Adipocyte (in vitro differentiated cells): ENCODE results near the gene ADPRH.
"Not testable (repeated sequence)": the region's sequence is repeated elsewhere in the genome, so short reads cannot be mapped to it uniquely, and the experiment has no call there.

Experiments used
- DNase-seq: peaks from one replicate; pipeline ENCODE4 v3.0.0-alpha.2; 2015; ENCODE audit warnings: low read depth
- H3K27me3 ChIP-seq: replicated peaks from 2 replicates; pipeline ENCODE4 v1.7.0; 2013; ENCODE audit warnings: mild to moderate bottlenecking, low read length, moderate library complexity; ENCODE audit not compliant: control insufficient read depth, insufficient read depth
- H3K36me3 ChIP-seq: 2 replicates; pipeline ENCODE4 v1.7.0; 2013; ENCODE audit warnings: low read length, mild to moderate bottlenecking, moderate library complexity; ENCODE audit not compliant: control insufficient read depth, insufficient read depth, severe bottlenecking
- H3K4me1 ChIP-seq: 2 replicates; pipeline ENCODE4 v1.7.0; 2013; ENCODE audit warnings: mild to moderate bottlenecking, low read length, moderate library complexity; ENCODE audit not compliant: control insufficient read depth, insufficient read depth
- H3K4me3 ChIP-seq: 2 replicates; pipeline ENCODE4 v1.7.0; 2013; ENCODE audit warnings: mild to moderate bottlenecking, low read length, moderate library complexity
- H3K9ac ChIP-seq: 2 replicates; pipeline ENCODE4 v1.7.0; 2013; ENCODE audit warnings: mild to moderate bottlenecking, low read length, moderate library complexity
- H3K9me3 ChIP-seq: 2 replicates; pipeline ENCODE4 v1.7.0; 2013; ENCODE audit warnings: mild to moderate bottlenecking, low read length, moderate library complexity; ENCODE audit not compliant: control insufficient read depth

Gene ADPRH

DNA sequence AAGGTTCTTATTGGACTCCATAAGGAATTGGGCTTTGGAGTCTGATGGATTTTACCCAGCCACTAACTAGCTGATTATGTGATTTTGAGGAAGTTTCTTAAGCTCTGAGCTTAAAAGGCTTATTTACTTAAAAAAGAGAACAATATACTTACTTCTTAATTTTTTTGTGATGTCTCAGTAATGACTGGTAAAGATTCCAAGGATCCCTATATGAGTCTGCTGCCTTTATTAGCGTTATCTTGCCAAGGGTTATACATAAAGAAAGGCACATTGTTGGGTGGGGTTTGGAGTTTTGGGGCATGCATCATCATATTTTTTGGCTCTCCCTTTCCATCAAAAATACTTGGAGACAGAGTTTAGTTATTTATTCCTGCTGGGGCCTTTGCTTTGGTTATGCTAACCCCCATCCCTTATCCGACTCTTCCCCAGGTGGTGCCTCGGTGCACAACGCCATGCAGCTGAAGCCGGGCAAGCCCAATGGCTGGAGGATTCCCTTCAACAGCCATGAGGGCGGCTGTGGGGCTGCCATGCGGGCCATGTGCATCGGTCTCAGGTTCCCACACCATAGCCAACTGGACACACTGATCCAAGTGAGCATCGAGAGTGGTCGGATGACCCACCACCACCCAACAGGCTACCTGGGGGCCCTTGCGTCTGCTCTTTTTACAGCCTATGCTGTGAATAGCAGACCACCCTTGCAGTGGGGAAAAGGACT, 6.7 kb downstream of the ADPRH start:
- Histone ChIP-seq H3K27me3 (no peaks in the 10 kb centered on the region), H3K9ac (no peak overlapping the region), H3K36me3 (no peaks in the 10 kb centered on the region), H3K9me3 (no peaks in the 10 kb centered on the region), H3K4me3 (no peak overlapping the region), H3K4me1 (peaks cover 6% of the 10 kb centered on the region)
- peak; percentile 21 for DNase-seq

- H3K9me3 ChIP-seq: no peaks in the 10 kb centered on the region
- DNase-seq: no peak
- H3K27me3 ChIP-seq: no peaks in the 10 kb centered on the region
- H3K9ac ChIP-seq: no peak overlapping the region
- no peak overlapping the region for H3K4me3 ChIP-seq
- H3K4me1 ChIP-seq: peaks cover 6% of the 10 kb centered on the region
- no peaks in the 10 kb centered on the region for H3K36me3 ChIP-seq
Observed at GRCh38 chr3:119586733-119587172, 7.5 kb downstream of the ADPRH start.

- Histone ChIP-seq H3K4me3 (no peak overlapping the region), H3K9me3 (no peaks in the 10 kb centered on the region), H3K9ac (no peak overlapping the region), H3K27me3 (no peaks in the 10 kb centered on the region), H3K4me1 (peaks cover 6% of the 10 kb centered on the region), H3K36me3 (no peaks in the 10 kb centered on the region)
- no peak for DNase-seq
Observed at GRCh38 chr3:119588112-119588511, 8.8 kb downstream of the ADPRH start.

GRCh38 chr3:119589102-119589773, 9.9 kb downstream of the ADPRH start:
- Histone ChIP-seq H3K4me3 (no peak overlapping the region), H3K27me3 (no peaks in the 10 kb centered on the region), H3K9me3 (no peaks in the 10 kb centered on the region), H3K9ac (no peak overlapping the region), H3K4me1 (peaks cover 6% of the 10 kb centered on the region), H3K36me3 (no peaks in the 10 kb centered on the region)
- DNase-seq: no peak

DNA sequence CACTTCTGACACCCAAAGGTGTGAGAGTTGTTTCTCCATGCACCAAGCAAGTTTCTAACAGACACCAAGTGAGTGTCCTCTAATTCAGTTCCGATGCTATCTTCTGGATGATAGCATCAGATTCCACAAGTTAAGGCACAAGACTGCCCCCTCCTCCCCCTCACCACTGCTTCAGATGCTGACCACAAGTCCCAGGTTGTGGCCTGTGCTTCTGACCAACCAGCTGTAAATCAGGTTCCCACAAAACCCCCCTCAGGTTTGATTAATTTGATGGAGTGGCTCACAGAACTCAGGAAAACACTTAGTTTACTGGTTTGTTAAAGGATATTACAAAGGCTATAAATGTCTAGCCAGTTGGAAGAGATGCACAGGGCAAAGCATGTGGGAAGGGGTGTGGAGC, 11.4 kb downstream of the ADPRH start:
- no peaks in the 10 kb centered on the region for H3K27me3 ChIP-seq
- no peaks in the 10 kb centered on the region for H3K9me3 ChIP-seq
- no peak for DNase-seq
- no peak overlapping the region for H3K9ac ChIP-seq
- no peaks in the 10 kb centered on the region for H3K36me3 ChIP-seq
- no peak overlapping the region for H3K4me3 ChIP-seq
- peaks cover 10% of the 10 kb centered on the region for H3K4me1 ChIP-seq

DNA sequence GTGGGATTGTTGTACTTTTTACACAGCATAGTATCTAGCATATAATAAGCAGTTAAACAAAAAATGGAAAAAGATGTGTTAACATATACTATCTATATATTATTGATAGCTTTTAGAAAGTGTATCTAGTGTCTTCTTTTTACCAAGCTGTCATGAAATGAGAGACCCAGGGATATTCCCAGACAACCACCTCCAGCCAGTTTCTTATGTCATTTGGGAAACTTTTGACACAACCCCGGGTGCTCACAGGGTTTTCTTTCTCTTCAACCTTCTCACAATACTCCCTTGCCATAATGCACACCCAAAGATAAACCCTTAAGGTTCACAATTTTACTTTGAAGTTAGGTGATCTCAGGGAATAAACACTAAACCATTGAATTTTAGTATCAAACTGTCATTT, 13.6 kb downstream of the ADPRH start:
- no peak for DNase-seq
- H3K27me3 ChIP-seq: no peaks in the 10 kb centered on the region
- no peak overlapping the region for H3K9ac ChIP-seq
- no peak overlapping the region for H3K4me3 ChIP-seq
- no peaks in the 10 kb centered on the region for H3K36me3 ChIP-seq
- H3K9me3 ChIP-seq: no peaks in the 10 kb centered on the region
- peaks cover 16% of the 10 kb centered on the region for H3K4me1 ChIP-seq

GRCh38 chr3:119594066-119594465, 14.8 kb downstream of the ADPRH start:
- H3K27me3 ChIP-seq: no peaks in the 10 kb centered on the region
- H3K4me3 ChIP-seq: no peak overlapping the region
- no peak for DNase-seq
- H3K9ac ChIP-seq: no peak overlapping the region
- no peaks in the 10 kb centered on the region for H3K36me3 ChIP-seq
- H3K9me3 ChIP-seq: no peaks in the 10 kb centered on the region
- peaks cover 25% of the 10 kb centered on the region for H3K4me1 ChIP-seq

- H3K4me1 ChIP-seq: peaks cover 25% of the 10 kb centered on the region
- H3K27me3 ChIP-seq, H3K4me3 ChIP-seq, DNase-seq, H3K36me3 ChIP-seq, H3K9ac ChIP-seq, H3K9me3 ChIP-seq: not testable (repeated sequence)
Observed at GRCh38 chr3:119594929-119595328, 15.6 kb downstream of the ADPRH start.

DNA sequence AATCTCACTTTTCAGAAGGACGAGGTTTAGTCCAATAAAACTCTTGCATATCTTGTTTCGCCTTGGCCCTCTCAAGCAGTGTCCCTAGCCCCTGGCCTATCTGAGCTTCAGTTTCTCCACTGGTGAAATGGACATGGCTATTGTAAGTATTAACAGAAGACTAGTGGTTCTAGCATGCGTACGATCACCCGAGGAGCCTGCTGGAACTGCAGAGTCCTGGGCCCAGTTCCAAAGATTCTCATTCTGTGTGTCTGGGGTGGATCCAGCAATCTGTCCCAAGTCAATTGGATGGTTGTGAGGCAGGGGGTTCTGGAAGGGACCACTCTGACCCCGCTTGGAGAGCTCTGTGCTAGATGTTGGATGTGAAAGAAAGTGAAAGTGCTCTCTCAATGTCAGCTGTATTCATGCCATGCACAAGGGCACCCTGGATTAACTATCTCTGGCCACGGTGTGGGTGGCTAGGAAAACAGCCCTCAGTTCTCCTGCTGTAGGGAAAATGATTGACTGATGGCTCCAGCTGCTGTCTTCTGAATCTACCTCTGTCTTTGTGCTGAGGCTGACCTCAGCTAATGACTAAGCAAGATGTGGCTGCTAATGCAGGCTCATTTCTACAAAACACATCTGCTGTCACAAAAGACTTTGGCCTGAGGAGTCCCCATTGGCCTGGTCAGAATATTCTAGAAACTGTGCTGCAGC, 16.5 kb downstream of the ADPRH start:
- no peaks in the 10 kb centered on the region for H3K9me3 ChIP-seq
- peaks cover 25% of the 10 kb centered on the region for H3K4me1 ChIP-seq
- no peaks in the 10 kb centered on the region for H3K36me3 ChIP-seq
- H3K9ac ChIP-seq: peak overlapping the region; percentile 46
- no peak for DNase-seq
- no peaks in the 10 kb centered on the region for H3K27me3 ChIP-seq
- H3K4me3 ChIP-seq: peak overlapping the region; percentile 65

GRCh38 chr3:119596398-119596797, 17.1 kb downstream of the ADPRH start:
- peaks cover 25% of the 10 kb centered on the region for H3K4me1 ChIP-seq
- no peaks in the 10 kb centered on the region for H3K27me3 ChIP-seq
- no peak overlapping the region for H3K4me3 ChIP-seq
- no peaks in the 10 kb centered on the region for H3K9me3 ChIP-seq
- no peak for DNase-seq
- no peak overlapping the region for H3K9ac ChIP-seq
- no peaks in the 10 kb centered on the region for H3K36me3 ChIP-seq

DNA sequence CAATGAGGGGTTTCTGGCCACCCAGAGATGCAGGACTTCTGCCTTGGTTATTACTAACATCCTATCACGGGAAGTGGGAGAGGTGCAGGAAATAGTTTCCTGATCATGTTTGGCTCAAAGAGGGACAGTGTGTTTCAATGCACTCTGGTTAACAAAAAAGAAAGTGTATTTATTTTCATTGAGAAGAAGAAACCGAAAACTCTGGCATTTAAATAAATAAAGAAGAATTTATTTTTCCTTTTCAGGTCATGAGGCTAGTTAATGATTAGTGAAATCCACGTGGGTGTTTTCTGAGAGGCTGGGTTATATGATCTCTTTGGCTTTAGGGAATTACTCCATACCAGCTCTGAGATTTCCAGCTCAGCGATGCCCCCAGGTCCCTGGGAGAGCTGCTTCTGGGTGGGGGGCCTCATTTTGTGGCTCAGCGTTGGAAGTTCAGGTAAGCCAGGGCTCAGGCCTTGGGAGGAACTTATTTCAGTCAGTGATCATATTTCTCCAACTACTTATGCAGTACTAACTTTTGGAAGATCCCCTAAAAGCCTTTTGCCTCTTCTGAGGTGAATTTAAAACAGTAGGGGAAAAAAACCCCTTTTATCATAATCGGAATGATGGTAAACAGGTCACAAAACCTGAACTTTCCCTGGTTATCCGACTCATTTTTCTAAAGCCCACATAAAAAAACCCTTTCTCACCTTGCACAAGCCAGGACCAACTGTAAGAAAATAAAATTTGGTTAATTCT, 18.4 kb downstream of the ADPRH start, which contains the start of gene PLA1A:
Gene PLA1A, plus strand, starts transcription at position 338 of the 741 bp plus-strand sequence. Its CDS starts 29 bp downstream, at position 367.
- no peaks in the 10 kb centered on the region for H3K27me3 ChIP-seq
- no peaks in the 10 kb centered on the region for H3K9me3 ChIP-seq
- DNase-seq: no peak
- no peaks in the 10 kb centered on the region for H3K36me3 ChIP-seq
- H3K4me1 ChIP-seq: peaks cover 25% of the 10 kb centered on the region
- H3K4me3 ChIP-seq: no peak within 1 kb of the TSS
- H3K9ac ChIP-seq: no peak within 1 kb of the TSS
